Neural cell (in vitro differentiated cells): ENCODE results near the gene F13B. TPM values are rescaled to one million over a fixed set of nuclear protein-coding genes. Genes with fewer than 3 reads are reported as not detected.

ENCODE experiments used
- H2AFZ ChIP-seq: fragments of 200-600, 300-800 bp; sonication (generic), shearing (Covaris generic); 2 replicates; pipeline ENCODE4 v1.6.0; 2014; ENCODE audit warnings: low read depth, mild to moderate bottlenecking, antibody characterized with exemption, low read length, moderate library complexity
- H3F3A ChIP-seq: fragments of 200-600 bp; shearing (Covaris generic); 2 replicates; pipeline ENCODE4 v1.6.1; 2016; ENCODE audit warnings: mild to moderate bottlenecking, moderate library complexity, mixed read lengths, antibody characterized with exemption, low read length; ENCODE audit not compliant: insufficient read depth, poor library complexity, severe bottlenecking
- H3K27ac ChIP-seq: fragments of 200-600, 300-800 bp; sonication (generic), shearing (Covaris generic); 2 replicates; pipeline ENCODE4 v1.5.1; 2014; ENCODE audit warnings: mild to moderate bottlenecking, low read length, moderate library complexity
- H3K27me3 ChIP-seq: fragments of 300-800, 200-600 bp; sonication (generic), shearing (Covaris generic); 2 replicates; pipeline ENCODE4 v1.6.0; 2014; ENCODE audit warnings: mild to moderate bottlenecking, low read depth, low read length, moderate library complexity; ENCODE audit not compliant: insufficient read depth
- H3K36me3 ChIP-seq: fragments of 300-800, 200-600 bp; sonication (generic), shearing (Covaris generic); 2 replicates; pipeline ENCODE4 v1.5.1; 2014; ENCODE audit warnings: mild to moderate bottlenecking, antibody characterized with exemption, low read length, moderate library complexity; ENCODE audit not compliant: insufficient read depth
- H3K4me2 ChIP-seq: fragments of 300-800, 200-600 bp; sonication (generic), shearing (Covaris generic); 2 replicates; pipeline ENCODE4 v1.6.0; 2014; ENCODE audit warnings: mild to moderate bottlenecking, low read length
- H3K4me3 ChIP-seq: fragments of 300-800, 200-600 bp; sonication (generic), shearing (Covaris generic); 2 replicates; pipeline ENCODE4 v1.5.1; 2014; ENCODE audit warnings: mild to moderate bottlenecking, low read length, moderate library complexity
- H3K79me2 ChIP-seq: fragments of 200-600 bp; shearing (Covaris generic); replicated peaks from 2 replicates; pipeline ENCODE4 v1.6.0; 2014; ENCODE audit warnings: mild to moderate bottlenecking, low read length, moderate library complexity; ENCODE audit not compliant: insufficient read depth
- H3K9ac ChIP-seq: fragments of 300-800, 200-600 bp; sonication (generic), shearing (Covaris generic); 2 replicates; pipeline ENCODE4 v1.6.1; 2016; ENCODE audit warnings: mild to moderate bottlenecking, low read length, mixed read lengths
- H3K9me2 ChIP-seq: fragments of 200-600 bp; shearing (Covaris generic); 2 replicates; pipeline ENCODE4 v1.6.1; 2016; ENCODE audit warnings: mild to moderate bottlenecking, low read length, mixed read lengths; ENCODE audit not compliant: insufficient read depth
- H3K9me3 ChIP-seq: fragments of 200-600, 300-800 bp; sonication (generic), shearing (Covaris generic); 2 replicates; pipeline ENCODE4 v1.6.1; 2016; ENCODE audit warnings: mild to moderate bottlenecking, mixed run types, low read length, moderate library complexity, mixed read lengths
- H4K20me1 ChIP-seq: fragments of 200-600 bp; shearing (Covaris generic); 2 replicates; pipeline ENCODE4 v1.6.1; 2016; ENCODE audit warnings: mild to moderate bottlenecking, mixed run types; ENCODE audit not compliant: insufficient read depth
- EP300 ChIP-seq: fragments of 450-650 bp; conservative IDR thresholded peaks from 2 replicates; pipeline ENCODE4 v1.6.1; 2014; ENCODE audit warnings: antibody characterized with exemption, mild to moderate bottlenecking, moderate library complexity; ENCODE audit not compliant: poor library complexity, severe bottlenecking
- EZH2 ChIP-seq: fragments of 200-600, 300-800 bp; shearing (Covaris generic), sonication (generic); IDR thresholded peaks from 2 replicates; pipeline ENCODE4 v1.6.1; 2014; ENCODE audit warnings: antibody characterized with exemption, low read length, borderline replicate concordance, mild to moderate bottlenecking; ENCODE audit not compliant: insufficient read depth, poor library complexity, severe bottlenecking
- MXI1 ChIP-seq: fragments of 450-650 bp; conservative IDR thresholded peaks from 2 replicates; pipeline ENCODE4 v1.6.1; 2014; ENCODE audit warnings: antibody characterized with exemption, mild to moderate bottlenecking; ENCODE audit not compliant: poor library complexity, severe bottlenecking
- POLR2AphosphoS5 ChIP-seq: IDR thresholded peaks from 2 replicates; pipeline ENCODE4 v1.6.1; 2012
- RAD21 ChIP-seq: fragments of 450-650 bp; conservative IDR thresholded peaks from 2 replicates; pipeline ENCODE4 v1.6.1; 2014; ENCODE audit warnings: antibody characterized with exemption, mild to moderate bottlenecking, moderate library complexity
- SMC3 ChIP-seq: fragments of 450-650 bp; conservative IDR thresholded peaks from 2 replicates; pipeline ENCODE4 v1.6.1; 2014; ENCODE audit warnings: antibody characterized with exemption, mild to moderate bottlenecking, moderate library complexity; ENCODE audit not compliant: poor library complexity
- TAF1 ChIP-seq: IDR thresholded peaks from 2 replicates; pipeline ENCODE4 v1.6.1; 2012; ENCODE audit warnings: low read depth
- polyA plus RNA-seq: library from polyadenylated mRNA; depleted of rRNA; stranded (reverse); fragments of >200 nt; gene quantifications from 2 replicates; pipeline ENCODE4 v1.2.3, GENCODE V29; 2014
- TF ChIP-seq, protein P1 (sequence below): fragments of 450-650 bp; IDR thresholded peaks from 2 replicates; pipeline ENCODE4 v1.5.1; 2014; ENCODE audit warnings: antibody characterized with exemption, mild to moderate bottlenecking, moderate library complexity; ENCODE audit not compliant: poor library complexity, severe bottlenecking
- TF ChIP-seq, protein P2 (sequence below): IDR thresholded peaks from 2 replicates; pipeline ENCODE4 v1.6.1; 2012; ENCODE audit warnings: borderline replicate concordance

The F13B gene
- polyA plus RNA-seq, 1 donor from 2014 or later: not detected

- Histone ChIP-seq H3K4me2 (no peak overlapping the region), H3F3A (no peaks in the 10 kb centered on the region), H2AFZ (no peak overlapping the region), H3K27me3 (no peaks in the 10 kb centered on the region), H3K27ac (no peak overlapping the region), H3K79me2 (no peaks in the 10 kb centered on the region), H3K9me3 (no peaks in the 10 kb centered on the region), H3K9ac (no peak overlapping the region), H3K9me2 (no peaks in the 10 kb centered on the region), H3K4me3 (no peak overlapping the region), H4K20me1 (no peaks in the 10 kb centered on the region), H3K36me3 (no peaks in the 10 kb centered on the region)
- TF ChIP-seq RAD21: no peak
- no peak for TF ChIP-seq TAF1
- TF ChIP-seq, protein P1, sequence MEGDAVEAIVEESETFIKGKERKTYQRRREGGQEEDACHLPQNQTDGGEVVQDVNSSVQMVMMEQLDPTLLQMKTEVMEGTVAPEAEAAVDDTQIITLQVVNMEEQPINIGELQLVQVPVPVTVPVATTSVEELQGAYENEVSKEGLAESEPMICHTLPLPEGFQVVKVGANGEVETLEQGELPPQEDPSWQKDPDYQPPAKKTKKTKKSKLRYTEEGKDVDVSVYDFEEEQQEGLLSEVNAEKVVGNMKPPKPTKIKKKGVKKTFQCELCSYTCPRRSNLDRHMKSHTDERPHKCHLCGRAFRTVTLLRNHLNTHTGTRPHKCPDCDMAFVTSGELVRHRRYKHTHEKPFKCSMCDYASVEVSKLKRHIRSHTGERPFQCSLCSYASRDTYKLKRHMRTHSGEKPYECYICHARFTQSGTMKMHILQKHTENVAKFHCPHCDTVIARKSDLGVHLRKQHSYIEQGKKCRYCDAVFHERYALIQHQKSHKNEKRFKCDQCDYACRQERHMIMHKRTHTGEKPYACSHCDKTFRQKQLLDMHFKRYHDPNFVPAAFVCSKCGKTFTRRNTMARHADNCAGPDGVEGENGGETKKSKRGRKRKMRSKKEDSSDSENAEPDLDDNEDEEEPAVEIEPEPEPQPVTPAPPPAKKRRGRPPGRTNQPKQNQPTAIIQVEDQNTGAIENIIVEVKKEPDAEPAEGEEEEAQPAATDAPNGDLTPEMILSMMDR: no peak
- no peak for TF ChIP-seq SMC3
- TF ChIP-seq, protein P2, sequence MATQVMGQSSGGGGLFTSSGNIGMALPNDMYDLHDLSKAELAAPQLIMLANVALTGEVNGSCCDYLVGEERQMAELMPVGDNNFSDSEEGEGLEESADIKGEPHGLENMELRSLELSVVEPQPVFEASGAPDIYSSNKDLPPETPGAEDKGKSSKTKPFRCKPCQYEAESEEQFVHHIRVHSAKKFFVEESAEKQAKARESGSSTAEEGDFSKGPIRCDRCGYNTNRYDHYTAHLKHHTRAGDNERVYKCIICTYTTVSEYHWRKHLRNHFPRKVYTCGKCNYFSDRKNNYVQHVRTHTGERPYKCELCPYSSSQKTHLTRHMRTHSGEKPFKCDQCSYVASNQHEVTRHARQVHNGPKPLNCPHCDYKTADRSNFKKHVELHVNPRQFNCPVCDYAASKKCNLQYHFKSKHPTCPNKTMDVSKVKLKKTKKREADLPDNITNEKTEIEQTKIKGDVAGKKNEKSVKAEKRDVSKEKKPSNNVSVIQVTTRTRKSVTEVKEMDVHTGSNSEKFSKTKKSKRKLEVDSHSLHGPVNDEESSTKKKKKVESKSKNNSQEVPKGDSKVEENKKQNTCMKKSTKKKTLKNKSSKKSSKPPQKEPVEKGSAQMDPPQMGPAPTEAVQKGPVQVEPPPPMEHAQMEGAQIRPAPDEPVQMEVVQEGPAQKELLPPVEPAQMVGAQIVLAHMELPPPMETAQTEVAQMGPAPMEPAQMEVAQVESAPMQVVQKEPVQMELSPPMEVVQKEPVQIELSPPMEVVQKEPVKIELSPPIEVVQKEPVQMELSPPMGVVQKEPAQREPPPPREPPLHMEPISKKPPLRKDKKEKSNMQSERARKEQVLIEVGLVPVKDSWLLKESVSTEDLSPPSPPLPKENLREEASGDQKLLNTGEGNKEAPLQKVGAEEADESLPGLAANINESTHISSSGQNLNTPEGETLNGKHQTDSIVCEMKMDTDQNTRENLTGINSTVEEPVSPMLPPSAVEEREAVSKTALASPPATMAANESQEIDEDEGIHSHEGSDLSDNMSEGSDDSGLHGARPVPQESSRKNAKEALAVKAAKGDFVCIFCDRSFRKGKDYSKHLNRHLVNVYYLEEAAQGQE: no peak
- TF ChIP-seq EP300: no peak
- no peak for TF ChIP-seq MXI1
- TF ChIP-seq POLR2AphosphoS5: no peak
- no peak for TF ChIP-seq EZH2
These were observed 58.2 kb downstream of the F13B start for GRCh38 chr1:197008861-197009260.

- Histone ChIP-seq H3K4me3 (no peak overlapping the region), H4K20me1 (no peaks in the 10 kb centered on the region), H3K79me2 (no peaks in the 10 kb centered on the region)
These were observed 63.9 kb downstream of the F13B start for GRCh38 chr1:197003132-197003531.

More at GRCh38 chr1:197003132-197003531, 63.9 kb downstream of the F13B start:
- H3K36me3 ChIP-seq: no peaks in the 10 kb centered on the region
- H3F3A ChIP-seq: no peaks in the 10 kb centered on the region
- H3K9me3 ChIP-seq: no peaks in the 10 kb centered on the region
- H2AFZ ChIP-seq: no peak overlapping the region
- no peaks in the 10 kb centered on the region for H3K9me2 ChIP-seq
- no peak overlapping the region for H3K9ac ChIP-seq
- no peak overlapping the region for H3K27ac ChIP-seq
- TF ChIP-seq TAF1: no peak
- TF ChIP-seq MXI1: no peak
- no peak for TF ChIP-seq SMC3
- no peak for TF ChIP-seq EP300
- TF ChIP-seq, protein P2: no peak
- no peak for TF ChIP-seq POLR2AphosphoS5
- TF ChIP-seq RAD21: no peak
- H3K4me2 ChIP-seq: no peak overlapping the region
- H3K27me3 ChIP-seq: no peaks in the 10 kb centered on the region
